Measurements from ENCODE around the gene SHOX.

Gene SHOX

DNA sequence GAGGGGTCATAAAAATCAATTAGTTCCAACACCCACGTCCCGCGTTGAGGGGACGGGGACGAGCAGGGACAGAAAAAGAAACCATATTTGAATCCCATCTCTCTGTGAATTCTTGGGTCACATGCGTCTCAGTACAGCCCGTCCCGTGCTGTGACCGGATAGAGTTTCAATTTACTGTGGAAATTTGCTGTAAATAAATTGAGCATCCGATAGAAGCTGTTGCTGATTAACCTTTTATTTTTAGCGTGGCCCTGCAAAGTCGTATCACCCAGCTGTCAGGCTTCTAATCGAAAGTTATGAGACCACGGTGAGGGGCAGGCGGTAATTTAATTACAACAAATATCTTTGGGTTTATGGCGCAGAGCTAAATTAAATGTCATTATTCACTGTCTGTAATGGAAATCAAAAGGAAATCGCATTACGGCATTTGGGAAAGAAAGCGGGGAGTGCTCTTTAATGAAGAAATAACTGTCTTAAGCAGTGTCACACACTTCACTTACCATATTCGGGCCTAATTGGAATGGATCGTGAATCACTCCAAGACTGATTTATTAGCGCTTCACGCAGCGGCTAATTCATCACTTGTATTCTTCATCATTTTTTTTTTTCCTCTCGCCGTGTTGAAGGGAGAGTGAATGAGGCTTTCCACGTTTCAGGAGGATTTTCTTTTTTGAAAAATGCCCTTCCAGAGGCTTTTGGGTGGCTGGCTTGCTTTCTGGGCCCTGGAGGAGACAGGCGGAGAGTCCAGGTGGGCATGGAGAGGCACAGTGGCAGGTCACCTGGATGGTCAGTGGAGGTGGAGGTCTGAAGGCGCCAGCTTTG lies 7.3 kb downstream of the SHOX start:
- Histone ChIP-seq H3K18ac (ENCODE audit: low read length) (no peak overlapping the region), H3K4me1 (ENCODE audit: control insufficient read depth, low read depth, low read length) (no peaks in the 10 kb centered on the region), H3K56ac (ENCODE audit: low read length) (no peak overlapping the region), H2BK5ac (ENCODE audit: low read length) (no peak overlapping the region), H3K4me3 (ENCODE audit: low read length) (no peak overlapping the region), H3K23ac (ENCODE audit: low read length) (no peak overlapping the region), H3K27ac (ENCODE audit: low read depth, low read length) (no peak overlapping the region), H3K79me1 (ENCODE audit: low read length) (no peaks in the 10 kb centered on the region), H3K4me2 (ENCODE audit: low read length) (no peak overlapping the region), H2BK15ac (replicated peaks; ENCODE audit: low read depth) (no peak overlapping the region), H2AK5ac (ENCODE audit: low read length) (no peak overlapping the region), H4K5ac (ENCODE audit: low read length) (no peak overlapping the region), H3K4ac (ENCODE audit: low read depth, low read length) (no peak overlapping the region), H3K36me3 (ENCODE audit: control insufficient read depth, insufficient read depth, low read length) (no peaks in the 10 kb centered on the region), H3K9ac (ENCODE audit: low read length) (no peak overlapping the region), H2BK120ac (ENCODE audit: low read depth, low read length) (no peak overlapping the region), H4K8ac (ENCODE audit: low read depth, low read length) (no peak overlapping the region), H3K27me3 (ENCODE audit: insufficient read depth, low read length, poor library complexity) (peaks cover 87% of the 10 kb centered on the region), H3K79me2 (ENCODE audit: control insufficient read depth, insufficient read depth, low read length) (no peaks in the 10 kb centered on the region)
- WGBS (ENCODE audit: extremely low coverage, insufficient coverage, low lambda C conversion rate): no CpG with 5 or more reads among the region's 29 CpGs
- DNase-seq: no peak

DNA sequence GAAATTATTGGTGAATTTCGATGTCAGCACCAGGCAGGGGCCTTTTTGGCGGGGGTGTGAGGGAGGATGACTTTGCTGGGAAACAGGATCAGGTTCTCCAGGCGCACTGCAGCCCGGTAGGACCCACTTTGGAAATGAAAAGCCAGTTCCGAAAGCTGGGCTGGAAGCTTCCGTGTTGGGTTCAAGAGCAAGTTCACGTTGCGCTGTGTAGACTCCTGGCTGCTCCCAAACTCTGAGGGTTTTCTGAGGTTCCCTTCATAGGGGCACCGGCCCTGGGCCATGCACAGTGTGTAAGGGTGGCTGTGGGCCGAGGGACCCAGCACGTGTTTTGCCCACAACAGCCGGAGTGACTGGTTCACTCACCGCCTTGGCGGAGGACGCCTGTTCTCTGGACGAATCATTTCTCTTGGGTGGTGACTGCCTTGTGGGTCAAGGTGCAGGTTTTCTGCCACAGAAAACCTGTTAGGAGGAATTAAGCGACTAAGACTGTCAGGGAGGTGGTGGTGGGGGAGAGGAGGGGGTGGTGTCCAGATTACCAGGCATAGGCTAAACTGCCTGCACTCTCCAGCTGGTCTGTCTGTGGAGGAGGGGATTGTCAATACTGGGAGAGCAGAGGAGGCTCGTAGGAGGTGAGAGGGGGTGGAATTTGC lies 8.0 kb downstream of the SHOX start:
- WGBS (ENCODE audit: extremely low coverage, insufficient coverage, low lambda C conversion rate): no CpG with 5 or more reads among the region's 18 CpGs

DNA sequence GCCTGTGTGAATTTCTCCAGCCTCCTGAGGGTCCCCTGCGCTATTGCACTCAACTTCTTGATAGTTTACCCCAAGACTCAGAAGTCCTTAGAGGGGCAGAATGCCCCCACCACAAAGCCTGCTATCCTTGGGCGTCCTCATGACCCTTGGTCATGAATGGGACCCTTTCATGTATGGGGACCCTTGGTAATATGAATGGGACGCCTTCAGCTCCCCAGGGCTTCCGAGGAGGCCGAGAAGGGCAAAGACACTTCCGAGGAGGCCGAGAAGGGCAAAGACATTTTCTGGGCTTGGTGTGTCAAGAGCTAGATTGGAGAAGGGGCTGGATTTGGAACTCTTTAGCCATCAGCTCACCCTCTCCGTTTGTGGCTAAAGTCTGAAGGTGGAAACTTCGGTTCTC lies 8.6 kb downstream of the SHOX start:
- Histone ChIP-seq H4K5ac (ENCODE audit: low read length) (no peak overlapping the region), H3K9ac (ENCODE audit: low read length) (no peak overlapping the region), H3K27ac (ENCODE audit: low read depth, low read length) (no peak overlapping the region), H3K23ac (ENCODE audit: low read length) (no peak overlapping the region), H3K4me3 (ENCODE audit: low read length) (no peak overlapping the region), H2BK5ac (ENCODE audit: low read length) (no peak overlapping the region), H3K36me3 (ENCODE audit: control insufficient read depth, insufficient read depth, low read length) (no peaks in the 10 kb centered on the region), H3K27me3 (ENCODE audit: insufficient read depth, low read length, poor library complexity) (peaks cover 85% of the 10 kb centered on the region), H2BK120ac (ENCODE audit: low read depth, low read length) (no peak overlapping the region), H2AK5ac (ENCODE audit: low read length) (no peak overlapping the region), H3K4me1 (ENCODE audit: control insufficient read depth, low read depth, low read length) (no peaks in the 10 kb centered on the region), H2BK15ac (replicated peaks; ENCODE audit: low read depth) (no peak overlapping the region), H3K56ac (ENCODE audit: low read length) (no peak overlapping the region), H3K18ac (ENCODE audit: low read length) (no peak overlapping the region), H3K79me1 (ENCODE audit: low read length) (no peaks in the 10 kb centered on the region), H4K8ac (ENCODE audit: low read depth, low read length) (no peak overlapping the region), H3K79me2 (ENCODE audit: control insufficient read depth, insufficient read depth, low read length) (no peaks in the 10 kb centered on the region), H3K4me2 (ENCODE audit: low read length) (no peak overlapping the region), H3K4ac (ENCODE audit: low read depth, low read length) (no peak overlapping the region)
- no CpG with 5 or more reads among the region's 9 CpGs for WGBS (ENCODE audit: extremely low coverage, insufficient coverage, low lambda C conversion rate)
- no peak for DNase-seq

More for the DNA sequence above, 8.0 kb downstream of the SHOX start:
- Histone ChIP-seq H3K4ac (ENCODE audit: low read depth, low read length) (no peak overlapping the region), H2AK5ac (ENCODE audit: low read length) (no peak overlapping the region), H3K4me2 (ENCODE audit: low read length) (no peak overlapping the region), H3K27ac (ENCODE audit: low read depth, low read length) (no peak overlapping the region), H3K56ac (ENCODE audit: low read length) (no peak overlapping the region), H4K8ac (ENCODE audit: low read depth, low read length) (no peak overlapping the region), H3K79me1 (ENCODE audit: low read length) (no peaks in the 10 kb centered on the region), H3K4me3 (ENCODE audit: low read length) (no peak overlapping the region), H2BK5ac (ENCODE audit: low read length) (no peak overlapping the region), H3K9ac (ENCODE audit: low read length) (no peak overlapping the region), H3K79me2 (ENCODE audit: control insufficient read depth, insufficient read depth, low read length) (no peaks in the 10 kb centered on the region), H4K5ac (ENCODE audit: low read length) (no peak overlapping the region), H2BK120ac (ENCODE audit: low read depth, low read length) (no peak overlapping the region), H3K36me3 (ENCODE audit: control insufficient read depth, insufficient read depth, low read length) (no peaks in the 10 kb centered on the region), H3K4me1 (ENCODE audit: control insufficient read depth, low read depth, low read length) (no peaks in the 10 kb centered on the region), H3K18ac (ENCODE audit: low read length) (no peak overlapping the region), H3K27me3 (ENCODE audit: insufficient read depth, low read length, poor library complexity) (peaks cover 85% of the 10 kb centered on the region), H3K23ac (ENCODE audit: low read length) (no peak overlapping the region), H2BK15ac (replicated peaks; ENCODE audit: low read depth) (no peak overlapping the region)
- DNase-seq: no peak

DNA sequence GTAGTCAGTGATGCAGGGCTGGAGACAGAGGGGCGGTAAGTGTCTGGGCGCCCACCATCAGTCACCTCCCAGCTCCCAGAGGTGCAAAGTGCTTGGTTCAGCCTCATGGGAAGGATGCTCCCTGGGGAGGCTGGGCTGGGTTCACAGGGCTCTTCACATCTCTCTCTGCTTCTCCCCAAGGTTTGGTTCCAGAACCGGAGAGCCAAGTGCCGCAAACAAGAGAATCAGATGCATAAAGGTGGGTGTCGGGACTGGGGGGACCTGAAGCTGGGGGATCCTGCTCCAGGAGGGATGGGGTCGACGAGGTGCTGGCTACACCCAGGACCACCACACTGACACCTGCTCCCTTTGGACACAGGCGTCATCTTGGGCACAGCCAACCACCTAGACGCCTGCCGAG lies 10.1 kb downstream of the SHOX start:
- H3K4me2 ChIP-seq (ENCODE audit: low read length): no peak overlapping the region
- H3K4me3 ChIP-seq (ENCODE audit: low read length): no peak overlapping the region
- DNase-seq: no peak
- WGBS (ENCODE audit: extremely low coverage, insufficient coverage, low lambda C conversion rate): no CpG with 5 or more reads among the region's 10 CpGs
- no peak overlapping the region for H4K5ac ChIP-seq (ENCODE audit: low read length)
- H2BK5ac ChIP-seq (ENCODE audit: low read length): no peak overlapping the region
- H3K18ac ChIP-seq (ENCODE audit: low read length): no peak overlapping the region
- H3K36me3 ChIP-seq (ENCODE audit: control insufficient read depth, insufficient read depth, low read length): no peaks in the 10 kb centered on the region
- H4K8ac ChIP-seq (ENCODE audit: low read depth, low read length): no peak overlapping the region
- peaks cover 87% of the 10 kb centered on the region for H3K27me3 ChIP-seq (ENCODE audit: insufficient read depth, low read length, poor library complexity)
- H3K4ac ChIP-seq (ENCODE audit: low read depth, low read length): no peak overlapping the region
- no peak overlapping the region for H3K23ac ChIP-seq (ENCODE audit: low read length)
- no peak overlapping the region for H3K56ac ChIP-seq (ENCODE audit: low read length)
- no peaks in the 10 kb centered on the region for H3K79me1 ChIP-seq (ENCODE audit: low read length)
- no peak overlapping the region for H2BK120ac ChIP-seq (ENCODE audit: low read depth, low read length)
- no peak overlapping the region for H3K9ac ChIP-seq (ENCODE audit: low read length)
- H3K27ac ChIP-seq (ENCODE audit: low read depth, low read length): no peak overlapping the region
- H2BK15ac ChIP-seq (replicated peaks; ENCODE audit: low read depth): no peak overlapping the region
- no peak overlapping the region for H2AK5ac ChIP-seq (ENCODE audit: low read length)
- H3K79me2 ChIP-seq (ENCODE audit: control insufficient read depth, insufficient read depth, low read length): no peaks in the 10 kb centered on the region
- no peaks in the 10 kb centered on the region for H3K4me1 ChIP-seq (ENCODE audit: control insufficient read depth, low read depth, low read length)

DNA sequence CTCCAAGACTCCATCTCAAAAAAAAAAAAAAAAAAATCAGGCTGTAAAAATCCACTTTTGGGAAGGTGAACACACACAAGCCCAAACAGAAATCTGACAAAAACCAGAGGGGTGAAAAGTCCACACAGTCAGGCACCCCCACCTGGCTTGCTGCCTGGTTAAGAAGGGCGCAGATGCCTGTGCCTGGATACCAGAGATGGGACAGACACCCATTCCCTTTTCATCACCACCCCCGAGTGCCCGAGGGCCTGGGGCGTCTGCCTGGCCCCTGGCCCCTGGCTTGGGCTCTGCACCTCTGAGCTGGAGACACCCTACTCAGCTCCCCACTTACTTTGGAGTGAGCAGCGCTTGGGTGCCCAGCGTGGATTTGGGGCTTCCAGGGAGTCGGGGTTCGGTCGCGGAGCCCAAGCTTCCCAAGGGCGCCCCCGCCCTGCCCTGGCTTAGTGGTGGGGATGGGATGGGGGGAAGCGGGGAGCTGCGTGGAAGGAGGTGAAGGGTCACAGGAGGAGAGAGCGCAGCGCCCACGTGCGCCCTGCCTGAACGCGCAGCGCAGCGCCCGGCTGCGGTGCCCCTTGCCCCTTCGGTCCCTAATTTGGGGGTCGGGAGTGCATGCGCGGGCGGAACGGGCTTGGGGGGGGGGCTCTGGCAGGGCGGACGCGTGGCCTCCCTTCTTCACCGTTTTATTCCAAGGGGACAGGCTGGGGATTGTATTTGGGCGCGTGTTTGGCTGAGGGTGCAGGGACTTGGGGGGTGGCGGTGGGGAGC lies 11.3 kb downstream of the SHOX start:
- Histone ChIP-seq H3K4me3 (ENCODE audit: low read length) (no peak overlapping the region), H3K4me1 (ENCODE audit: control insufficient read depth, low read depth, low read length) (no peaks in the 10 kb centered on the region), H3K27me3 (ENCODE audit: insufficient read depth, low read length, poor library complexity) (peaks cover 88% of the 10 kb centered on the region), H3K56ac (ENCODE audit: low read length) (no peak overlapping the region), H2BK15ac (replicated peaks; ENCODE audit: low read depth) (no peak overlapping the region), H3K9ac (ENCODE audit: low read length) (no peak overlapping the region), H3K4ac (ENCODE audit: low read depth, low read length) (no peak overlapping the region), H2BK5ac (ENCODE audit: low read length) (no peak overlapping the region), H3K36me3 (ENCODE audit: control insufficient read depth, insufficient read depth, low read length) (no peaks in the 10 kb centered on the region), H3K79me2 (ENCODE audit: control insufficient read depth, insufficient read depth, low read length) (no peaks in the 10 kb centered on the region), H3K27ac (ENCODE audit: low read depth, low read length) (no peak overlapping the region), H4K8ac (ENCODE audit: low read depth, low read length) (no peak overlapping the region), H2AK5ac (ENCODE audit: low read length) (no peak overlapping the region), H3K23ac (ENCODE audit: low read length) (no peak overlapping the region), H2BK120ac (ENCODE audit: low read depth, low read length) (no peak overlapping the region), H3K4me2 (ENCODE audit: low read length) (no peak overlapping the region), H4K5ac (ENCODE audit: low read length) (no peak overlapping the region), H3K18ac (ENCODE audit: low read length) (no peak overlapping the region), H3K79me1 (ENCODE audit: low read length) (no peaks in the 10 kb centered on the region)
- WGBS (ENCODE audit: extremely low coverage, insufficient coverage, low lambda C conversion rate): no CpG with 5 or more reads among the region's 37 CpGs
- no peak for DNase-seq
